CD8-positive, alpha-beta memory T cell (primary cell): ENCODE results near the gene TTC21A. TPM values are rescaled to one million over a fixed set of nuclear protein-coding genes. Genes with fewer than 3 reads are reported as not detected.
A peak's percentile ranks its signal among the peaks of the same experiment; 100 is the strongest.

Experiments
- CTCF ChIA-PET: fragments of 350-600 bp; sonication (Branson Sonifier 250); formaldehyde crosslinking; loops from one replicate; lab custom pipeline; 2021; ENCODE audit warnings: antibody characterized with exemption; lab: Charles Lee
- POLR2A ChIA-PET: fragments of 350-600 bp; sonication (Branson Sonifier 250); formaldehyde crosslinking; loops from one replicate; lab custom pipeline; 2021; ENCODE audit warnings: antibody characterized with exemption; lab: Charles Lee
- DNase-seq, 5 donors: peaks; one replicate each; pipeline versions ENCODE4 v3.0.0 to v3.0.0-alpha.2; 2020 to 2022; ENCODE audit warnings: mixed read lengths in 1 of 5
- H3K27ac ChIP-seq: one replicate; pipeline ENCODE4 v1.7.0; 2013; ENCODE audit warnings: low read depth, mild to moderate bottlenecking, low read length, moderate library complexity
- H3K27me3 ChIP-seq: 2 replicates; pipeline ENCODE4 v1.7.0; 2013; ENCODE audit warnings: low read length, mild to moderate bottlenecking; ENCODE audit not compliant: insufficient read depth, poor library complexity, severe bottlenecking
- H3K36me3 ChIP-seq: 2 replicates; pipeline ENCODE4 v1.7.0; 2013; ENCODE audit warnings: mild to moderate bottlenecking, low read length, moderate library complexity; ENCODE audit not compliant: insufficient read depth
- H3K4me1 ChIP-seq: 2 replicates; pipeline ENCODE4 v1.7.0; 2013; ENCODE audit warnings: mild to moderate bottlenecking, low read length, moderate library complexity; ENCODE audit not compliant: insufficient read depth
- H3K4me3 ChIP-seq: 2 replicates; pipeline ENCODE4 v1.7.0; 2013; ENCODE audit warnings: mild to moderate bottlenecking, low read length
- H3K9me3 ChIP-seq: 2 replicates; pipeline ENCODE4 v1.7.0; 2013; ENCODE audit warnings: mild to moderate bottlenecking, low read length
- H3K27ac Mint-ChIP-seq, 8 donors: one replicate each; pipeline ENCODE4 v1.8.0; 2020 to 2021; ENCODE audit warnings: mixed read lengths in 8 of 8, mild to moderate bottlenecking in 6 of 8, inconsistent platforms in 3 of 8, moderate library complexity in 3 of 8
- H3K27me3 Mint-ChIP-seq, 2 donors: one replicate each; pipeline ENCODE4 v1.8.0; 2020 to 2021; ENCODE audit warnings: mixed read lengths in 2 of 2, mild to moderate bottlenecking in 1 of 2, moderate library complexity in 1 of 2
- H3K36me3 Mint-ChIP-seq, 3 donors: one replicate each; pipeline ENCODE4 v1.8.0; 2020 to 2021; ENCODE audit warnings: mixed read lengths in 3 of 3, inconsistent platforms in 1 of 3, mild to moderate bottlenecking in 1 of 3
- H3K4me1 Mint-ChIP-seq, 3 donors: one replicate each; pipeline ENCODE4 v1.8.0; 2020 to 2021; ENCODE audit warnings: mixed read lengths in 3 of 3, inconsistent platforms in 1 of 3, mild to moderate bottlenecking in 1 of 3
- H3K4me3 Mint-ChIP-seq, 7 donors: one replicate each; pipeline ENCODE4 v1.8.0; 2020 to 2021; ENCODE audit warnings: mixed read lengths in 7 of 7, mild to moderate bottlenecking in 6 of 7, moderate library complexity in 4 of 7, inconsistent platforms in 2 of 7
- H3K9me3 Mint-ChIP-seq, 5 donors: one replicate each; pipeline ENCODE4 v1.8.0; 2020 to 2022; ENCODE audit warnings: mixed read lengths in 5 of 5, mild to moderate bottlenecking in 3 of 5, moderate library complexity in 2 of 5, inconsistent platforms in 1 of 5
- polyA plus RNA-seq: library from polyadenylated mRNA; unstranded; fragments of 300-500 nt; fragmentation: Illumina TruSeq; gene quantifications from one replicate; pipeline ENCODE4 v1.2.3, GENCODE V29; 2021
- total RNA-seq, 2 experiments: library from RNA; stranded (reverse); gene quantifications; one replicate each; pipeline ENCODE4 v1.2.3, GENCODE V29; 2021

TTC21A gene
- total and polyA plus RNA-seq, 3 experiments from 2014 or later, result 0.67 to 1.1 (median 0.80) TPM

- POLR2A ChIA-PET, result interaction anchor here (0.5 to 0.6 kb wide), 2 partner anchors 258 to 1038 kb away, joined by 3 read pairs; no protein-coding TSS in a partner anchor
- peak overlapping the region; percentile 61 for H3K4me3 ChIP-seq
- H3K27ac ChIP-seq, result peak overlapping the region; percentile 60
- peaks cover 29% of the 10 kb centered on the region for H3K36me3 ChIP-seq
- Mint-ChIP-seq H3K4me3 (peak overlapping the region; percentile 75 to 99 (median 86)), H3K36me3 (peaks cover 9 to 80% (median 13%) of the 10 kb centered on the region in 3 donors), H3K4me1 (peaks cover 65 to 72% (median 69%) of the 10 kb centered on the region in 3 donors), H3K9me3 (peaks cover 0 to 3% (median 0%) of the 10 kb centered on the region in 5 donors), H3K27ac (peak overlapping the region; percentile 92 to 100 (median 99)), H3K27me3 (peaks cover 0 to 11% of the 10 kb centered on the region in 2 donors)
- CTCF ChIA-PET, result interaction anchor here (1.1 to 2.0 kb wide), 5 partner anchors 41 to 145 kb away, joined by 3 to 6 read pairs (median 3); no protein-coding TSS in a partner anchor
- no peaks in the 10 kb centered on the region for H3K9me3 ChIP-seq
- H3K4me1 ChIP-seq, result peaks cover 56% of the 10 kb centered on the region
- no peaks in the 10 kb centered on the region for H3K27me3 ChIP-seq
- peak in 2 of 5 donors; percentile 35 to 77 for DNase-seq
Observed at GRCh38 chr3:39146611-39147591, 39.4 kb downstream of the TTC21A start.

GRCh38 chr3:39147711-39148434, 40.4 kb downstream of the TTC21A start:
- H3K27me3 ChIP-seq, result no peaks in the 10 kb centered on the region
- DNase-seq, result peak in 2 of 5 donors; percentile 41 to 67
- Mint-ChIP-seq H3K27me3 (peaks cover 0 to 18% of the 10 kb centered on the region in 2 donors), H3K27ac (peak overlapping the region; percentile 88 to 100 (median 99)), H3K36me3 (peaks cover 9 to 80% (median 13%) of the 10 kb centered on the region in 3 donors), H3K4me1 (peaks cover 69 to 75% (median 73%) of the 10 kb centered on the region in 3 donors), H3K4me3 (peak overlapping the region; percentile 75 to 99 (median 86)), H3K9me3 (peaks cover 0 to 3% (median 0%) of the 10 kb centered on the region in 5 donors)
- peaks cover 62% of the 10 kb centered on the region for H3K4me1 ChIP-seq
- peaks cover 26% of the 10 kb centered on the region for H3K36me3 ChIP-seq
- H3K27ac ChIP-seq, result peak overlapping the region; percentile 60
- ChIA-PET POLR2A (no interaction called here), CTCF (interaction anchor here (1.1 to 1.5 kb wide), 4 partner anchors 40 to 144 kb away, joined by 3 to 4 read pairs (median 3); no protein-coding TSS in a partner anchor)
- no peaks in the 10 kb centered on the region for H3K9me3 ChIP-seq
- H3K4me3 ChIP-seq, result peak overlapping the region; percentile 61

GRCh38 chr3:39148435-39149058, 41.1 kb downstream of the TTC21A start:
- H3K4me1 Mint-ChIP-seq, result peaks cover 69 to 74% (median 72%) of the 10 kb centered on the region in 3 donors
- peak overlapping the region; percentile 88 to 100 (median 99) for H3K27ac Mint-ChIP-seq
- H3K4me3 ChIP-seq, result peak overlapping the region; percentile 61
- H3K36me3 Mint-ChIP-seq, result peaks cover 7 to 73% (median 10%) of the 10 kb centered on the region in 3 donors
- no peaks in the 10 kb centered on the region for H3K27me3 ChIP-seq
- CTCF ChIA-PET, result interaction anchor here (1.3 to 1.6 kb wide), 5 partner anchors 43 to 143 kb away, joined by 3 to 4 read pairs (median 3); no protein-coding TSS in a partner anchor
- H3K27ac ChIP-seq, result peak overlapping the region; percentile 60
- peaks cover 0 to 18% of the 10 kb centered on the region in 2 donors for H3K27me3 Mint-ChIP-seq
- H3K9me3 Mint-ChIP-seq, result peaks cover 0 to 3% (median 0%) of the 10 kb centered on the region in 5 donors
- H3K9me3 ChIP-seq, result no peaks in the 10 kb centered on the region
- H3K4me3 Mint-ChIP-seq, result peak overlapping the region; percentile 75 to 99 (median 86)
- DNase-seq, result no peak
- peaks cover 62% of the 10 kb centered on the region for H3K4me1 ChIP-seq
- POLR2A ChIA-PET, result no interaction called here
- peaks cover 19% of the 10 kb centered on the region for H3K36me3 ChIP-seq

- H3K36me3 Mint-ChIP-seq, result peaks cover 6 to 68% (median 9%) of the 10 kb centered on the region in 3 donors
- peaks cover 0 to 3% (median 0%) of the 10 kb centered on the region in 5 donors for H3K9me3 Mint-ChIP-seq
- H3K36me3 ChIP-seq, result peaks cover 18% of the 10 kb centered on the region
- DNase-seq, result no peak
- ChIA-PET POLR2A (no interaction called here), CTCF (interaction anchor here (1.5 to 2.0 kb wide), 4 partner anchors 43 to 143 kb away, joined by 3 to 8 read pairs (median 4); no protein-coding TSS in a partner anchor)
- no peaks in the 10 kb centered on the region for H3K9me3 ChIP-seq
- H3K27me3 ChIP-seq, result no peaks in the 10 kb centered on the region
- peak overlapping the region in 6 of 7 donors; percentile 80 to 99 (median 92) for H3K4me3 Mint-ChIP-seq
- no peak overlapping the region for H3K4me3 ChIP-seq
- peaks cover 69 to 74% (median 72%) of the 10 kb centered on the region in 3 donors for H3K4me1 Mint-ChIP-seq
- peaks cover 0 to 18% of the 10 kb centered on the region in 2 donors for H3K27me3 Mint-ChIP-seq
- peaks cover 65% of the 10 kb centered on the region for H3K4me1 ChIP-seq
- peak overlapping the region; percentile 60 for H3K27ac ChIP-seq
- peak overlapping the region; percentile 84 to 100 (median 100) for H3K27ac Mint-ChIP-seq
Observed at GRCh38 chr3:39149059-39149455, 41.6 kb downstream of the TTC21A start.

GRCh38 chr3:39149498-39150147, 42.1 kb downstream of the TTC21A start:
- Mint-ChIP-seq H3K4me1 (peaks cover 69 to 77% (median 72%) of the 10 kb centered on the region in 3 donors), H3K4me3 (peak overlapping the region; percentile 20 to 99 (median 97)), H3K36me3 (peaks cover 3 to 62% (median 6%) of the 10 kb centered on the region in 3 donors), H3K27me3 (peaks cover 0 to 18% of the 10 kb centered on the region in 2 donors), H3K9me3 (peaks cover 0 to under 1% (median 0%) of the 10 kb centered on the region in 5 donors), H3K27ac (peak overlapping the region; percentile 98 to 100 (median 100))
- peaks cover 67% of the 10 kb centered on the region for H3K4me1 ChIP-seq
- H3K4me3 ChIP-seq, result no peak overlapping the region
- CTCF ChIA-PET, result interaction anchor here (1.4 to 2.0 kb wide), 4 partner anchors 45 to 142 kb away, joined by 3 to 8 read pairs (median 4); no protein-coding TSS in a partner anchor
- peaks cover 18% of the 10 kb centered on the region for H3K36me3 ChIP-seq
- POLR2A ChIA-PET, result no interaction called here
- H3K9me3 ChIP-seq, result no peaks in the 10 kb centered on the region
- H3K27me3 ChIP-seq, result no peaks in the 10 kb centered on the region
- no peak for DNase-seq
- no peak overlapping the region for H3K27ac ChIP-seq

GRCh38 chr3:39150148-39150802, 42.8 kb downstream of the TTC21A start:
- H3K27ac Mint-ChIP-seq, result peak overlapping the region; percentile 98 to 100 (median 100)
- peaks cover 69 to 75% (median 72%) of the 10 kb centered on the region in 3 donors for H3K4me1 Mint-ChIP-seq
- H3K27me3 Mint-ChIP-seq, result peaks cover 0 to 18% of the 10 kb centered on the region in 2 donors
- H3K4me3 Mint-ChIP-seq, result peak overlapping the region in 6 of 7 donors; percentile 97 to 99 (median 97)
- Histone ChIP-seq H3K4me3 (no peak overlapping the region), H3K4me1 (peaks cover 67% of the 10 kb centered on the region), H3K9me3 (no peaks in the 10 kb centered on the region), H3K27ac (no peak overlapping the region), H3K36me3 (peaks cover 14% of the 10 kb centered on the region), H3K27me3 (no peaks in the 10 kb centered on the region)
- no peaks in the 10 kb centered on the region for H3K9me3 Mint-ChIP-seq
- CTCF ChIA-PET, result interaction anchor here (1.4 to 2.0 kb wide), 4 partner anchors 46 to 142 kb away, joined by 3 to 8 read pairs (median 4); no protein-coding TSS in a partner anchor
- POLR2A ChIA-PET, result interaction anchor here (0.9 kb wide), 1 partner anchor 28 kb away, joined by 3 read pairs; no protein-coding TSS in a partner anchor
- DNase-seq, result no peak
- peaks cover 0 to 56% (median 6%) of the 10 kb centered on the region in 3 donors for H3K36me3 Mint-ChIP-seq
